Type B pancreatic cell (in vitro differentiated cells): ENCODE results near the gene NHLRC4. TPM values are rescaled to one million over a fixed set of nuclear protein-coding genes. Genes with fewer than 3 reads are reported as not detected.
A peak's percentile ranks its signal among the peaks of the same experiment; 100 is the strongest.

ENCODE experiments used
- DNase-seq: peaks from one replicate; pipeline ENCODE4 v3.0.0; 2021; ENCODE audit warnings: mixed read lengths; ENCODE audit not compliant: unreplicated experiment; ENCODE audit errors: extremely low spot score
- H3K27ac Mint-ChIP-seq: 2 replicates; pipeline ENCODE4 v1.8.0; 2021; ENCODE audit warnings: mild to moderate bottlenecking, mixed read lengths
- H3K27me3 Mint-ChIP-seq: 2 replicates; pipeline ENCODE4 v1.8.0; 2021; ENCODE audit warnings: mixed read lengths
- H3K36me3 Mint-ChIP-seq: 2 replicates; pipeline ENCODE4 v1.8.0; 2021; ENCODE audit warnings: mixed read lengths
- H3K4me1 Mint-ChIP-seq: one replicate; pipeline ENCODE4 v1.8.0; 2021; ENCODE audit warnings: mixed read lengths; ENCODE audit not compliant: unreplicated experiment
- H3K4me3 Mint-ChIP-seq: 2 replicates; pipeline ENCODE4 v1.8.0; 2021; ENCODE audit warnings: mild to moderate bottlenecking, mixed read lengths
- H3K9me3 Mint-ChIP-seq: 2 replicates; pipeline ENCODE4 v1.8.0; 2021; ENCODE audit warnings: mixed read lengths
- total RNA-seq: library from RNA; stranded (reverse); gene quantifications from 2 replicates; pipeline ENCODE4 v1.2.1, GENCODE V29; 2021; ENCODE audit warnings: low replicate concordance
- TF ChIP-seq, protein P1 (sequence below): fragments of 200-600 bp; sonication (generic); conservative IDR thresholded peaks from 2 replicates; pipeline ENCODE4 v1.5.0; 2021; ENCODE audit warnings: antibody characterized with exemption, mild to moderate bottlenecking

Gene NHLRC4
- total RNA-seq, 1 donor from 2014 or later, result 1.4 TPM

DNA sequence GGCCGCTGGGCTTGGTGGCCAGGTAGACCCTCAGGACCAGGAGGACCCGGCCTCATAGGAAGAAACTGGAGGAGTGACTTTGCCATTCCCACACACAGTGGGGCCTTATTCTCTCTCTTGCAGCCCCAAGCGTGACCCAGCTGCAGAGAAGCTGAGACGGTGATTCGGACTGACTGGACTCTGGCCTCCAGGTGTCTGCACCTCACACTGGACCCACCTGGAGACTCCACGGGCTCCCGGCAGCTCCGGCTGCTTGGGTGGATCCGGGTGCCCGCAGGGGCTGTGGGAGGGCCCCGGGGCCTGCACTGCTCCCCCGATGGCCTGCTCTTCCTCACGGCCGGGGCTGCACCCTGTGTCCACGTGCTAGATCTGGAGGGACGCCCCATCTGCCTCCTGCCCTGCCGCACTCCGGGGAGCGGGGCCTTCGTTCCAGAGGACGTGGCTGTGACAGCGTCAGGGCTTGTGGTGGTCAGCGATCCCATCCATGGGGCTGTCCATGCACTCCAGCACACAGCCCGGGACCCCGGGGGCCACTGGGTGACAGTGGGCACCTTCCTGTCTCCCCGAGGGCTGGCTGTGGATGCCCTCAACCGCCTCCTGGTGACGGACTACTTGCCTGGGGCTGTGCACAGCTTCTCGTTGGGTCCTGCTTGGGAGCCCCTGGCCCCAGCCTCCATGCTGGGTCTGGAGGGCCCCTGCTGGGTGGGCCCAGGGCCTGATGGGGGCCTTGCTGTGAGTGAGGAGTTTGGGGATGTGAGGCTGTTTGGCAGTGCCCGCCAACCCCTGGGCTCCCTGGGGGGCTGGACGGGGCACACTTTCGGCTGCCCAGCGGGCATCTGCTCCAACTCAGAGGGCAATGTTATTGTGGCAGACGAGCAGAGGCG is 810 bp downstream of the NHLRC4 start:
- Mint-ChIP-seq H3K9me3 (no peaks in the 10 kb centered on the region), H3K27me3 (peaks cover 2% of the 10 kb centered on the region), H3K4me3 (peak overlapping the region; percentile 54), H3K4me1 (peaks cover 23% of the 10 kb centered on the region), H3K36me3 (no peaks in the 10 kb centered on the region), H3K27ac (no peak overlapping the region)
- TF ChIP-seq, protein P1, sequence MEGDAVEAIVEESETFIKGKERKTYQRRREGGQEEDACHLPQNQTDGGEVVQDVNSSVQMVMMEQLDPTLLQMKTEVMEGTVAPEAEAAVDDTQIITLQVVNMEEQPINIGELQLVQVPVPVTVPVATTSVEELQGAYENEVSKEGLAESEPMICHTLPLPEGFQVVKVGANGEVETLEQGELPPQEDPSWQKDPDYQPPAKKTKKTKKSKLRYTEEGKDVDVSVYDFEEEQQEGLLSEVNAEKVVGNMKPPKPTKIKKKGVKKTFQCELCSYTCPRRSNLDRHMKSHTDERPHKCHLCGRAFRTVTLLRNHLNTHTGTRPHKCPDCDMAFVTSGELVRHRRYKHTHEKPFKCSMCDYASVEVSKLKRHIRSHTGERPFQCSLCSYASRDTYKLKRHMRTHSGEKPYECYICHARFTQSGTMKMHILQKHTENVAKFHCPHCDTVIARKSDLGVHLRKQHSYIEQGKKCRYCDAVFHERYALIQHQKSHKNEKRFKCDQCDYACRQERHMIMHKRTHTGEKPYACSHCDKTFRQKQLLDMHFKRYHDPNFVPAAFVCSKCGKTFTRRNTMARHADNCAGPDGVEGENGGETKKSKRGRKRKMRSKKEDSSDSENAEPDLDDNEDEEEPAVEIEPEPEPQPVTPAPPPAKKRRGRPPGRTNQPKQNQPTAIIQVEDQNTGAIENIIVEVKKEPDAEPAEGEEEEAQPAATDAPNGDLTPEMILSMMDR, result no peak
- DNase-seq, result no peak

DNA sequence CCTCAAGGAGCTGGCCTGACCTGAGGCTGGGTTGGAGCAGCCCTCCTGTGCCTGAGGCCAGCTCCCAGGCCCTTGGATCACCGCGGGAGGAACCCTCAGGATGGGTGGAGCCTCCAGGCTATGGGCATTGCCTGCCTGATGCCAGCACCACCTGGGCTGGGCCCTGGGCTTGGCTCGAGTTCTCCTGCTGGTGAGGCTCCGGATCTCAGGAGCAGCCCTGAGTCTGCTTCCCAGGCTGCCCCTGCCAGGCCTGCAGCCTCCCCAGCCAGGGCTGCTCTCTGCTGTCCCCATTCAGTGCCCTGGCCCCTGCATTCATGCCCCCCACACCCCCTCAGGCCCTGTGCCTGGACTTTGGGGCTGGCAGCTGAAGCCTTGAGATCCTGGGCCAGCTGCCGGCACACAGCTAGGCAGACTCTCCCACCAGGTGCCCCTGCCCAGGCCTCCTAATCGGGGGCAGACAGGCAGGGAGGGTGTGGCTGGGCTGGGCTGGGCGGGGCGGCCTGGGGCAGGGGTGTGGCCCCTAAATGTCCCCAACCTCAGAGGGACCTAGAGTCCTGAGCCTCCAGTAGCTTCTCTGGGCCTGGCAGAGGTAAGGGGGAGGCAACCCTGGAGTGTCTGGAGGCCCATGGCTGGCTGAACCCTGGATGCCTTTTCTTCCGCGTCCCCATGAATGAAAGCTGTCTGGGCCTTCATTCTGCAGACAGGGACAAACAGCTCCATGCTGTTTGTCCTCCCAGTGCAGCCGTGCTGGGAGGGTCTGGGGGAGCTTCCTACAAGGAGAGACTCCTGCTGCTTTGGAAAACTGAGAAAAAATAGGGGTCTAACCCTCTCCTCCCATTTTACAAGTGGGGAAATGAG is 1.8 kb downstream of the NHLRC4 start:
- peak overlapping the region; percentile 74 for H3K27ac Mint-ChIP-seq
- TF ChIP-seq, protein P1, result no peak
- no peaks in the 10 kb centered on the region for H3K9me3 Mint-ChIP-seq
- no peaks in the 10 kb centered on the region for H3K36me3 Mint-ChIP-seq
- peaks cover 21% of the 10 kb centered on the region for H3K4me1 Mint-ChIP-seq
- peak overlapping the region; percentile 88 for H3K4me3 Mint-ChIP-seq
- no peaks in the 10 kb centered on the region for H3K27me3 Mint-ChIP-seq
- no peak for DNase-seq

DNA sequence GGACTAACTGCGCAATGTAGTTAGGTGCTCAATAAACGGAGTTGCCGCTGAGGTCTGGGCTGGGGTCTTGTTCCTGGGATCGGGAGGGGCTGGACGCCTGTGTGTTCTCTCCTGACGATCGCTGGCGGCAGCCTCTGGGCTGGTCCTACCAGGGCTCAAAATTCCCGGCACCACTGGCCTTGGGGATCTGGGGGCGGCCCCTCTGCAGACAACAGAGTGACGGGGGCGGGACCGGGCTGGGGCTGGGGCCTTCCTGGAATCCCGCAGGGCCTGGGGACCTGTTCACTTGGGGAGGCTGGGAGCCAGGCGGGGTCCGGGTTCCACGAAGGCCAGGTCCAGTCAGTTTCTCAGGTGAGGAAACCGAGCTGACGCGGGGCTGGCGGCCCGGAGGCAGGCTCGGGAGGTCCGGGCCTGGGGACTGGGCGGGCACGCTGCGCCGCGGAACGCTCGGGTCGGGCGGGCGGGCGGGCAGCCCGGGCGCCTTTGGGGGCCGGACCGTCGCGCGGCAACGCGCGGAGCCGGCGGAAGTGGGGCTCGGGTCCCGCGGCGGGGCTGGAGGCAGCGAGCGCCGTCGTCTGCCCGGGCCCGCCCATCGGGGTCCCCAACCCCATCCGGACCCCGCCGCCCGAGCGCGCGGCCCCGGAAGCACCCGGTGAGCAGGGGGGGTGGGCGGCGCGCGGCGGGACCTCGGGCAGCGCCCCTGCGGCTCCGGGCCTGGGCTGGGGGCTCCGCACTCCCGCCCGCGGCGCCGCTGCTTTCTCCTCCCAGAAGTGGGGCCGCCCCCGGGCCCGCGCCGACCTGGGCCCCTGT is 2.8 kb downstream of the NHLRC4 start, which contains the start of gene PIGQ:
Gene PIGQ (plus strand): TSS at position 524 of the 810 bp plus-strand sequence. CDS start 4,107 bp downstream, outside the sequence.
- Mint-ChIP-seq H3K4me3 (peak within 1 kb of the TSS; percentile 89), H3K27me3 (no peaks in the 10 kb centered on the region), H3K4me1 (peaks cover 21% of the 10 kb centered on the region), H3K27ac (peak within 1 kb of the TSS; percentile 74), H3K36me3 (no peaks in the 10 kb centered on the region), H3K9me3 (no peaks in the 10 kb centered on the region)
- TF ChIP-seq, protein P1, result no peak
- DNase-seq, result no peak

DNA sequence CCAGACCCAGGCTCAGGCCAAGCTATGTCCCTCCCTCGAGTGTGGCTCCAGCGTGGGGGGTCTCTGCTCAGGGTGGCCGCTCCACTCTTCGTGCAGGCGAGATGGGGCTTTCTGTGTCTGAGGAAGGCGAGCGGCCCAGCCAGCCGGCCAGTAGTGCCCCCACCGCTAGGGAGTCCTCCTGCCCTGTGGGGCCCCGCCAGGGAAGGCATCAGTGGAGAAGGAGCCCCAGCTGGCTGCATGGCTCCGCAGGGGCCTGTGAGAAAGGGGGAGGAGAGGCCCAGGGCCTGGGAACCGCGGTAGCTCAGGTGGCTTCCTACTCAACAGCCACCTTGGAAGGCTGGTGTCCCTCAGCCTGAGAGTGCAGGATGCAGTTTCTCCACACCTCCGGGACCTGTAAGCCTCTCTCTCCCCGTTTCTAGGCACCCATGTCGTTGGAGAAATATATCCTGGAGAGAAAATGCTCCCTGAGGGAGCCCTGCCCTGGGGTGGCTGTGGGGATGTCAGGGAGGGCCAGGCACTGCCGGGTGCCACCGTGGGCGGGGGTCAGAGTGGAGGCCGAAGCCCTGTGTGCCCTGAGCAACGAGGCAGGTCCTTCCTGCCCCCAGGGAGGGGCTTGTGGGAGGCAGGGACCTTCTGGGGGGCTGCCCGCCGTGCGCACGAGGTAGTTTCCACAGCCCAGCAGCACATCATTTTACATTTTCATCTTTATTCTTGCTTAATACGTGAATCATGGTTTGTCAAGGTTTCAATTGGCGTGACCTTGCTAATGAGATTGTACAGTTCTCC is 6.3 kb downstream of the NHLRC4 start:
- Mint-ChIP-seq H3K27me3 (no peaks in the 10 kb centered on the region), H3K4me1 (peaks cover 21% of the 10 kb centered on the region), H3K27ac (no peak overlapping the region), H3K4me3 (no peak overlapping the region), H3K36me3 (no peaks in the 10 kb centered on the region), H3K9me3 (no peaks in the 10 kb centered on the region)
- DNase-seq, result no peak
- TF ChIP-seq, protein P1, result no peak
